AG10803 (cell line): ENCODE results near the gene RAD51B.
A peak's percentile ranks its signal among the peaks of the same experiment; 100 is the strongest.

ENCODE experiments used
- DNase-seq: peaks from one replicate; pipeline ENCODE4 v3.0.0; 2010; ENCODE audit warnings: low read depth
- H3K4me3 ChIP-seq: 2 replicates; pipeline ENCODE4 v1.5.1; 2011; ENCODE audit warnings: mild to moderate bottlenecking, low read length, control low read depth
- TF ChIP-seq, protein P1 (sequence below): conservative IDR thresholded peaks from 2 replicates; pipeline ENCODE4 v1.5.1; 2011; ENCODE audit warnings: mild to moderate bottlenecking, low read length, control low read depth, inconsistent platforms

RAD51B gene

DNA sequence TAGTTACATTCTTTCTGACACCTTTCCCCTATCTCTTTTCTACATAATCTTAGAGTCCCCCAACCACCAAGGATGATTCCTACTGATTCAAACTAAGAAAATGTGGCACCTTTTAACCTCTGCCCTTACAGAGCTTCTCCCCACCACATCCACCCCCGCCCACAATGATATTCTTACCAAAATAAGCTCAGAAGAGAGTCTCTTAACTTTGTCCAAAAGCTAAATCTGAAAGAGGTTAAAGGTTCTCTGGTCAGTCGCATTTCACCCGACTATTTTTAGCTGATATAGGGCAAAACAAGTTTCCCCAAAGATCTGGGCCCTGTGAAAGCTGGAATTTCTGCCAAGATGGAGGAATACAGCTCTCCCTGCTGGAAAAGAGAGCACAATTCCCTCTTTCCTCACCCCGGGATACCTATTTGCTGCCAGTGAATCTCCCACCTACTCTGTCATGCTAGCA lies 844.7 kb downstream of the RAD51B start:
- TF ChIP-seq, protein P1, sequence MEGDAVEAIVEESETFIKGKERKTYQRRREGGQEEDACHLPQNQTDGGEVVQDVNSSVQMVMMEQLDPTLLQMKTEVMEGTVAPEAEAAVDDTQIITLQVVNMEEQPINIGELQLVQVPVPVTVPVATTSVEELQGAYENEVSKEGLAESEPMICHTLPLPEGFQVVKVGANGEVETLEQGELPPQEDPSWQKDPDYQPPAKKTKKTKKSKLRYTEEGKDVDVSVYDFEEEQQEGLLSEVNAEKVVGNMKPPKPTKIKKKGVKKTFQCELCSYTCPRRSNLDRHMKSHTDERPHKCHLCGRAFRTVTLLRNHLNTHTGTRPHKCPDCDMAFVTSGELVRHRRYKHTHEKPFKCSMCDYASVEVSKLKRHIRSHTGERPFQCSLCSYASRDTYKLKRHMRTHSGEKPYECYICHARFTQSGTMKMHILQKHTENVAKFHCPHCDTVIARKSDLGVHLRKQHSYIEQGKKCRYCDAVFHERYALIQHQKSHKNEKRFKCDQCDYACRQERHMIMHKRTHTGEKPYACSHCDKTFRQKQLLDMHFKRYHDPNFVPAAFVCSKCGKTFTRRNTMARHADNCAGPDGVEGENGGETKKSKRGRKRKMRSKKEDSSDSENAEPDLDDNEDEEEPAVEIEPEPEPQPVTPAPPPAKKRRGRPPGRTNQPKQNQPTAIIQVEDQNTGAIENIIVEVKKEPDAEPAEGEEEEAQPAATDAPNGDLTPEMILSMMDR, result no peak
- H3K4me3 ChIP-seq, result no peak overlapping the region
- DNase-seq, result no peak

DNA sequence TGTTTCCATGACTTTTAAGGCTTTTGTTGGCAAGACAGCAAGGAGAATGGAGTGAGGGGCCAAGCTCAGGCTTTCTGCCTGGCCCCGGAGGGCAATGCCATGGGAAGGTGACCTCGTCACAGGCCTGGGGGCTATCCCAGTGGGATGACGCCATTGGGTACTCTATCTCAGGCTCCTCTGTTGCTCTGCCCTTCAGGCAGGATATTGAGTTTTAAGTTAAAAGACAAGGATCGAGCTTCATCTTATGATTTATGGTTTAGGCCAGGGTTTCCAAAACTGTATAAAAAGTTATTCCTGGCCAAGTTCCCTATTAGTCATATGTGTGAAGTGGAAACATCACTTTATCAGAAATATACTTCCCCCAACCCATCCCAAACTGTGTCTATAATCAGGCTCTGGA lies 845.6 kb downstream of the RAD51B start:
- TF ChIP-seq, protein P1, result no peak
- H3K4me3 ChIP-seq, result no peak overlapping the region
- DNase-seq, result no peak

DNA sequence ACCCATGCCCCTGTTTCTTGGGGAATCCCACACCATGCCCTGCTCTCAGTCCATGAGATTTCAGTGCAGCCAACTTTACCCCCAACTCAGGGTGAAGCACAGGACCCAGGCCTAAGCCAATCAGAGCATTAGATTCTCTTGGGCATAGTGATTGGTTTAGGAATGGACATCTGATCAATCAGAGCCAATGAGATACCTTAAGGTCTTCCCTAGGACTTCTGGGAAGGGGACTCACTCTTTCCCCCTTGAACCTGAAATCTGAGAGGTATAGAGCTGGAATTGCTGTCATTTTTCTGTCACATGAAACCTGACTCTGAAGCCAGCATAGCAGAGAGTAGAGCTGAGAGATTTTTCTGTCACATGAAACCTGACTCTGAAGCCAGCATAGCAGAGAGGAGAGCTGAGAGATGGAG lies 846.2 kb downstream of the RAD51B start:
- no peak for DNase-seq
- H3K4me3 ChIP-seq, result no peak overlapping the region
- TF ChIP-seq, protein P1, result no peak

DNA sequence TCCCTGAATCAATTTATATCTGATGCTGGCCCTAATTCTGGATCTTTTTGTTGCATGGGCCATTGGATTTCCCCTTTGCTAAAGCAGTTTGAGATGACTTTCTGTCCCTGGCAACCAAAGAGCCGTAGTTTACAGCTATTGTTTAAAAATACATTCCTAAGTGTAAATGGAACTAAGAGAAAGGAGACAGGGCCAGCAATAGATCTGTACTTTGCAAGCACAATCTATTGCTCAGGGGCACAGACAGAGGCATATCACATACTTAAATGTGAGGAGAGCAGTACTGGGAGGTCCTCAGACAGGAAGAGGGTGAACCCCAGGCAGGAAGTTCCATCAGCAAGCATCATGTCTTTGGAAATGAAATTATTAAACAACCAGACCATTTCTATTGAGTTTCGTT lies 846.7 kb downstream of the RAD51B start:
- no peak overlapping the region for H3K4me3 ChIP-seq
- TF ChIP-seq, protein P1, result no peak
- no peak for DNase-seq

DNA sequence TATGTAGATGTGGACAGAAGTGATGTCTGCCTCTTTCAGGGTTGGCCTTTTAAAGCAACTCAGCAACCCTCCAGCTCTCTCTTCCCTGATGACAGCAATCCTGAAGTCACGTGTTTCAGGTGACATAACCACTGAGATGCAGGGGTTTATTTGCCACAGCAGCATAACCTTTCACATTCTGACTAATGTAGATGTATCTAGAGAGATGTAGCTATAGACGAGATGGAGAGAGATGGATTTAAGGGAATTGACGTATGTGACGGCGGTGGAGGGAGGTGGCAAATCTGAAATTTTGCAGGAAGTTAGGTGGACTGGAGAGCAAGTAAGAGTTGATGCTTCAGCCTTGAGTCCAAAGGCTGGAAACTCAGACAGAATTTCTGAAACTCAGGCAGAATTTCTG lies 847.3 kb downstream of the RAD51B start:
- no peak for DNase-seq
- TF ChIP-seq, protein P1, result no peak

DNA sequence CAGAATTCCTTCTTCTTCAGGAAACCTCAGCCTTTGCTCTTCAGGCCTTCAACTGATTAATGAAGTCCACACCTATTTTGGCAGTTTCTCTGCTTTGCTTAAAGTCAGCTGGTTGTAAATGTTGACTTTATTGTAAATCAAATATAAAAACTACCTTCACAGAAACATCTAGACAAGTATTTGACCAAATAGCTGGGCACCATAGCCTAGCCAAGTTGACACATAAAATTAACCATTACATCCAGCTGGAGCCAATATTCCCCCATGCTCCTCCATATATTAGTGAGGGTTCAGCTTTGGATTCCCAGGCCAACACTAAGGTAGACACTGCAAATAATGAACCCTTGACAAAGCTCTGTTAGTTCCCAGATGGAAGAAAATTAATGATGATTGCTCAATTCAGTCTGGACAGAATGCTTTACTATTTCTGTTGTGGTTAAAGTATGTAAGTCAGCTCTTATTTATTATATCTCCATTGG lies 847.8 kb downstream of the RAD51B start:
- TF ChIP-seq, protein P1, result no peak
- H3K4me3 ChIP-seq, result no peak overlapping the region
- DNase-seq, result peak; percentile 100

More for the DNA sequence above, 847.3 kb downstream of the RAD51B start:
- no peak overlapping the region for H3K4me3 ChIP-seq

DNA sequence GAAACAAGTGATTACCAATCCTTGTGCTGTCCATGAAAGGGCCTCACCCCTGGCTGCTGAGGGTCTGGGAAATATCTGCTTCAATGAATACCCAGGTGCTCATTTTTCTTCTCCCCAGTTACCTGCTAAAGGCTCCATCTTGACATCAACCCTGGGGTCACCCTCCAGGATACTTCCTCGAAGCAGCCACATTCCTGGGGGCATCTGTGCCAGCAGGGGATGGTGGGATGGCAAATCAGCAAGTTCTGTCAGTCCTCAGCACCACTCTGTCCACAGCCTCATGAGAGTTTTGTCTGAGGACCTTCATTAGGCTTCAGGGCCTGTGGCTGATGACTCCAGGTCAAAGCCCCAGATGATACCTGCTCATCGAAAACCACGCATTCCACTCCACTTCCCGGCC lies 848.4 kb downstream of the RAD51B start:
- no peak overlapping the region for H3K4me3 ChIP-seq
- TF ChIP-seq, protein P1, result no peak
- DNase-seq, result no peak
